ENCODE results near the gene ADAM11. TPM values are rescaled to one million over a fixed set of nuclear protein-coding genes. Genes with fewer than 3 reads are reported as not detected.

ADAM11 gene, protein sequence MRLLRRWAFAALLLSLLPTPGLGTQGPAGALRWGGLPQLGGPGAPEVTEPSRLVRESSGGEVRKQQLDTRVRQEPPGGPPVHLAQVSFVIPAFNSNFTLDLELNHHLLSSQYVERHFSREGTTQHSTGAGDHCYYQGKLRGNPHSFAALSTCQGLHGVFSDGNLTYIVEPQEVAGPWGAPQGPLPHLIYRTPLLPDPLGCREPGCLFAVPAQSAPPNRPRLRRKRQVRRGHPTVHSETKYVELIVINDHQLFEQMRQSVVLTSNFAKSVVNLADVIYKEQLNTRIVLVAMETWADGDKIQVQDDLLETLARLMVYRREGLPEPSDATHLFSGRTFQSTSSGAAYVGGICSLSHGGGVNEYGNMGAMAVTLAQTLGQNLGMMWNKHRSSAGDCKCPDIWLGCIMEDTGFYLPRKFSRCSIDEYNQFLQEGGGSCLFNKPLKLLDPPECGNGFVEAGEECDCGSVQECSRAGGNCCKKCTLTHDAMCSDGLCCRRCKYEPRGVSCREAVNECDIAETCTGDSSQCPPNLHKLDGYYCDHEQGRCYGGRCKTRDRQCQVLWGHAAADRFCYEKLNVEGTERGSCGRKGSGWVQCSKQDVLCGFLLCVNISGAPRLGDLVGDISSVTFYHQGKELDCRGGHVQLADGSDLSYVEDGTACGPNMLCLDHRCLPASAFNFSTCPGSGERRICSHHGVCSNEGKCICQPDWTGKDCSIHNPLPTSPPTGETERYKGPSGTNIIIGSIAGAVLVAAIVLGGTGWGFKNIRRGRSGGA
- 0.03 to 0.17 TPM (median 0.15 TPM) in 3 replicates for polyA plus RNA-seq
- polyA plus RNA-seq (2011; ENCODE audit: low read depth) = not detected
- polyA plus RNA-seq (2011; cell fraction: cytosol; rRNA removed) = 0.04 TPM in 1 of 2 replicates, not detected in the other
- polyA plus RNA-seq (2011; cell fraction: nucleus; rRNA removed) = 0.08 and 0.15 TPM in 2 replicates
- 0.06 TPM in 2 replicates for polyA plus RNA-seq (2012; ENCODE audit: low replicate concordance)
- polyA minus RNA-seq = 0.03 to 0.20 TPM in 2 of 3 replicates, not detected in the other
- not detected for polyA minus RNA-seq (2011; cell fraction: cytosol; rRNA and poly(A)+ RNA removed)
- polyA minus RNA-seq (2011; cell fraction: nucleus; rRNA and poly(A)+ RNA removed) = not detected in 2 replicates

DNA sequence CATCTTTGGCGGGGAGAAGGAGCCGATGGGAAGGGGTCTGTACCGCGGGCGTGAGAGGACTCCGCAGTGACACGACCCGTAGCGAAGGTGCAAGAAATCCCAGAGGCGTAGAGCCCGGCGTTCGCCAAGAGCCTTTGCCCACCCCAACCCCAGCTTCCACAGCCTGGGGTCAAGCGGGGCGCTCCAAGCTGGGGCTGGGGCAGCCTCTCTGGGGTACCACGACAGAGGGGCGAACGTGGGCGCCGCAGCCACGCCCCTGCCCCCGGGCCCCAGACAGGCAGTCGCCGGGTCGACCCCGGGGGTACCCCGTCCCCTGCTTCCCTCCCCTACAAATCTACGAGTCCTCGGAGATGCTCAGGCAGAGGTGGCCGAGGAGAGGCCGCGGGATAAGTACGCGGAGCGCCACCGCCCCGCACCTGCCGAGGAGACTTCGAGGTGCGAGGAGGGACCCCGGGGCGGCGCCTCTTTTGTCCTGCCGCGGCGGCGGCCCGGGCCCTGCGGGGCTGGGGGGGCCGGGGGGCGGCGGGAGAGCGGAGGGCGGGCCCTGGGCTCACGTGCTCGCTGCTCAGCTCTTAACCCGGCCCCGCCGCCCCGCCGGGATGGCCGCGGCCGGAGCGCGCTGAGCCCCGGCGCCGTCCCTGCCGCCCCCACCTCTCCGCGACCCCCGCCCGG lies at the start of gene ADAM11:
Gene ADAM11, plus strand, starts transcription at position 575 of the 672 bp plus-strand sequence. CDS start 212 bp downstream, outside the sequence.
- Histone ChIP-seq H3K4me1 (ENCODE audit: control insufficient read depth, extremely low read depth, insufficient read depth, low read length) (no peaks in the 10 kb centered on the region), H3K9me3 (ENCODE audit: control insufficient read depth, low read depth, low read length) (no peaks in the 10 kb centered on the region), H3K36me3 (ENCODE audit: control insufficient read depth in 2 of 2, extremely low read depth in 1 of 2, insufficient read depth in 2 of 2, low read length in 2 of 2) (no peaks in the 10 kb centered on the region), H2AFZ (ENCODE audit: control insufficient read depth, low read length) (no peak within 1 kb of the TSS), H3K27ac (ENCODE audit: control insufficient read depth, insufficient read depth, low read length) (no peak within 1 kb of the TSS), H3K79me2 (ENCODE audit: control insufficient read depth, insufficient read depth, low read length) (no peaks in the 10 kb centered on the region), H3K4me3 (ENCODE audit: control insufficient read depth in 2 of 3, extremely low read depth in 1 of 3, insufficient read depth in 2 of 3, low read depth in 1 of 3, low read length in 3 of 3) (peak within 1 kb of the TSS in 2 of 3 experiments; percentile 8 to 27), H3K9ac (ENCODE audit: control insufficient read depth, extremely low read depth, insufficient read depth, low read length) (no peak within 1 kb of the TSS), H3K9me1 (ENCODE audit: control insufficient read depth, extremely low read depth, insufficient read depth, low read length) (no peaks in the 10 kb centered on the region), H3K4me2 (ENCODE audit: control insufficient read depth, extremely low read depth, insufficient read depth, low read depth, low read length) (peak within 1 kb of the TSS; percentile 37), H4K20me1 (ENCODE audit: control insufficient read depth, extremely low read depth, insufficient read depth, low read length) (no peaks in the 10 kb centered on the region), H3K27me3 (ENCODE audit: control insufficient read depth, extremely low read depth, insufficient read depth, low read length) (peaks cover 35% of the 10 kb centered on the region)
- TF ChIP-seq, protein P1, sequence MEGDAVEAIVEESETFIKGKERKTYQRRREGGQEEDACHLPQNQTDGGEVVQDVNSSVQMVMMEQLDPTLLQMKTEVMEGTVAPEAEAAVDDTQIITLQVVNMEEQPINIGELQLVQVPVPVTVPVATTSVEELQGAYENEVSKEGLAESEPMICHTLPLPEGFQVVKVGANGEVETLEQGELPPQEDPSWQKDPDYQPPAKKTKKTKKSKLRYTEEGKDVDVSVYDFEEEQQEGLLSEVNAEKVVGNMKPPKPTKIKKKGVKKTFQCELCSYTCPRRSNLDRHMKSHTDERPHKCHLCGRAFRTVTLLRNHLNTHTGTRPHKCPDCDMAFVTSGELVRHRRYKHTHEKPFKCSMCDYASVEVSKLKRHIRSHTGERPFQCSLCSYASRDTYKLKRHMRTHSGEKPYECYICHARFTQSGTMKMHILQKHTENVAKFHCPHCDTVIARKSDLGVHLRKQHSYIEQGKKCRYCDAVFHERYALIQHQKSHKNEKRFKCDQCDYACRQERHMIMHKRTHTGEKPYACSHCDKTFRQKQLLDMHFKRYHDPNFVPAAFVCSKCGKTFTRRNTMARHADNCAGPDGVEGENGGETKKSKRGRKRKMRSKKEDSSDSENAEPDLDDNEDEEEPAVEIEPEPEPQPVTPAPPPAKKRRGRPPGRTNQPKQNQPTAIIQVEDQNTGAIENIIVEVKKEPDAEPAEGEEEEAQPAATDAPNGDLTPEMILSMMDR (optimal IDR thresholded peaks at IDR 0.05 in 1 of 3, IDR thresholded peaks at IDR 0.05 in 1 of 3, conservative IDR thresholded peaks at IDR 0.05 in 1 of 3; ENCODE audit: extremely low read depth in 1 of 3, insufficient read depth in 2 of 3, low read length in 3 of 3) = no peak
- peak; percentile 45 for TF ChIP-seq EZH2 (IDR thresholded peaks at IDR 0.05; ENCODE audit: low read length)
- dilution Hi-C loops (cut with MboI; ENCODE audit: extremely low pct_ligation_motif_present, low sequenced_read_pairs) = no loop called here
- FAIRE-seq (no peak), DNase-seq (ENCODE audit: low read depth, low spot score) (no peak)

DNA sequence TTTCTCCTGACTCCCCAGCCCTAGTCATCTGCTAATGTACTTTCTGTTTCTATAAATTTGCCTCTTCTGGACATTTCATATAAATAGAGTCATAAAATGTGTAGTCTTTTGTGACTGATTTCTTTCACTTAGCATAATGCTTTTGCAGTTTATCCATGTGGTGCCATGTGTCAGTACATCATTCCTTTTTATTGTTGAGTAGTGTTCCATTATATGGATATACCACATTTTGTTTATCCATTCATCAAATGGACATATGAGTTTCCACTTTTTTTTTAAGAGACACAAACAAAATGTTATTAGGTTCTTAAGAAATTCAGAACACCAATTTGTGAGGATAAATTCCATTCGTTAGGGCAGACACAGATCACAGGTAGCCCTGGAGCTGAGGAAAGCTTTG lies 39.3 kb upstream of the ADAM11 start:
- Histone ChIP-seq H3K4me3 (ENCODE audit: control insufficient read depth in 2 of 3, extremely low read depth in 1 of 3, insufficient read depth in 2 of 3, low read depth in 1 of 3, low read length in 3 of 3) (no peak overlapping the region), H4K20me1 (ENCODE audit: control insufficient read depth, extremely low read depth, insufficient read depth, low read length) (no peaks in the 10 kb centered on the region), H2AFZ (ENCODE audit: control insufficient read depth, low read length) (no peak overlapping the region), H3K9me1 (ENCODE audit: control insufficient read depth, extremely low read depth, insufficient read depth, low read length) (no peaks in the 10 kb centered on the region), H3K79me2 (ENCODE audit: control insufficient read depth, insufficient read depth, low read length) (no peaks in the 10 kb centered on the region), H3K9ac (ENCODE audit: control insufficient read depth, extremely low read depth, insufficient read depth, low read length) (no peak overlapping the region), H3K27ac (ENCODE audit: control insufficient read depth, insufficient read depth, low read length) (no peak overlapping the region), H3K4me1 (ENCODE audit: control insufficient read depth, extremely low read depth, insufficient read depth, low read length) (no peaks in the 10 kb centered on the region), H3K27me3 (ENCODE audit: control insufficient read depth, extremely low read depth, insufficient read depth, low read length) (no peaks in the 10 kb centered on the region), H3K36me3 (ENCODE audit: control insufficient read depth in 2 of 2, extremely low read depth in 1 of 2, insufficient read depth in 2 of 2, low read length in 2 of 2) (peaks cover 0 to 6% of the 10 kb centered on the region in 2 experiments), H3K4me2 (ENCODE audit: control insufficient read depth, extremely low read depth, insufficient read depth, low read depth, low read length) (no peak overlapping the region), H3K9me3 (ENCODE audit: control insufficient read depth, low read depth, low read length) (no peaks in the 10 kb centered on the region)
- FAIRE-seq (no peak), DNase-seq (ENCODE audit: low read depth, low spot score) (no peak)
- dilution Hi-C loops (cut with MboI; ENCODE audit: extremely low pct_ligation_motif_present, low sequenced_read_pairs) = no loop called here
- TF ChIP-seq, protein P1 (optimal IDR thresholded peaks at IDR 0.05 in 1 of 3, IDR thresholded peaks at IDR 0.05 in 1 of 3, conservative IDR thresholded peaks at IDR 0.05 in 1 of 3; ENCODE audit: extremely low read depth in 1 of 3, insufficient read depth in 2 of 3, low read length in 3 of 3) = no peak
- TF ChIP-seq EZH2 (IDR thresholded peaks at IDR 0.05; ENCODE audit: low read length) = no peak
